ENCODE data around the gene CCND2. TPM values are rescaled to one million over a fixed set of nuclear protein-coding genes. Genes with fewer than 3 reads are reported as not detected.

The CCND2 gene
- total RNA-seq, 1 experiment from 2014 or later: not detected

GRCh38 chr12:4270831-4271716 lies 2.5 kb upstream of the CCND2 start:
- CTCF ChIA-PET: no interaction called here
- intact Hi-C loops (cut with micrococcal nuclease): no loop called here
- Histone ChIP-seq H3K4me3 (ENCODE audit: low read length) (no peak overlapping the region), H3K36me3 (ENCODE audit: low read depth, low read length) (no peaks in the 10 kb centered on the region), H3K27ac (ENCODE audit: low read length) (no peak overlapping the region), H3F3A (ENCODE audit: low read length, unreplicated experiment) (no peaks in the 10 kb centered on the region), H3K27me3 (ENCODE audit: low read length) (peaks cover 87% of the 10 kb centered on the region), H3K9ac (ENCODE audit: low read length) (no peak overlapping the region), H4K20me1 (ENCODE audit: low read length) (no peaks in the 10 kb centered on the region), H3K9me2 (replicated peaks; ENCODE audit: low read length) (no peaks in the 10 kb centered on the region), H3K9me3 (ENCODE audit: low read length) (no peaks in the 10 kb centered on the region), H2AFZ (ENCODE audit: low read length) (no peak overlapping the region), H3K79me2 (ENCODE audit: low read length) (no peaks in the 10 kb centered on the region), H3K4me2 (ENCODE audit: low read length) (no peak overlapping the region), H3K4me1 (ENCODE audit: insufficient read depth, low read length) (no peaks in the 10 kb centered on the region)
- DNase-seq: no peak
- no peak for ATAC-seq
- BruUV-seq (replicated peaks): no TSS peak
- TF ChIP-seq EZH2 (IDR thresholded peaks at IDR 0.05; ENCODE audit: low read length, unreplicated experiment): peak; percentile 87
- peak; percentile 52; the same call in 1 of the 2 replicates for TF ChIP-seq EZH2phosphoT487 (IDR thresholded peaks at IDR 0.05; ENCODE audit: borderline replicate concordance, low read length)
- TF ChIP-seq CTCF (conservative IDR thresholded peaks at IDR 0.05; ENCODE audit: low read depth, low read length): no peak
- POLR2A ChIA-PET (ENCODE audit: unreplicated experiment): no interaction called here

GRCh38 chr12:4271717-4272423 lies 1.7 kb upstream of the CCND2 start:
- Histone ChIP-seq H3K9me3 (ENCODE audit: low read length) (no peaks in the 10 kb centered on the region), H3K4me2 (ENCODE audit: low read length) (no peak overlapping the region), H3K9me2 (replicated peaks; ENCODE audit: low read length) (no peaks in the 10 kb centered on the region), H3F3A (ENCODE audit: low read length, unreplicated experiment) (no peaks in the 10 kb centered on the region), H3K4me3 (ENCODE audit: low read length) (no peak overlapping the region), H4K20me1 (ENCODE audit: low read length) (no peaks in the 10 kb centered on the region), H3K4me1 (ENCODE audit: insufficient read depth, low read length) (no peaks in the 10 kb centered on the region), H3K27me3 (ENCODE audit: low read length) (peaks cover 87% of the 10 kb centered on the region), H3K79me2 (ENCODE audit: low read length) (no peaks in the 10 kb centered on the region), H3K27ac (ENCODE audit: low read length) (no peak overlapping the region), H3K9ac (ENCODE audit: low read length) (no peak overlapping the region), H2AFZ (ENCODE audit: low read length) (no peak overlapping the region), H3K36me3 (ENCODE audit: low read depth, low read length) (no peaks in the 10 kb centered on the region)
- no TSS peak for BruUV-seq (replicated peaks)
- ATAC-seq (no peak), DNase-seq (no peak)
- TF ChIP-seq CTCF (conservative IDR thresholded peaks at IDR 0.05; ENCODE audit: low read depth, low read length) (no peak), EZH2phosphoT487 (IDR thresholded peaks at IDR 0.05; ENCODE audit: borderline replicate concordance, low read length) (0 out of 2 replicates have a peak, but pooled peaks have one; percentile 5), EZH2 (IDR thresholded peaks at IDR 0.05; ENCODE audit: low read length, unreplicated experiment) (no peak)
- ChIA-PET POLR2A (ENCODE audit: unreplicated experiment) (no interaction called here), CTCF (no interaction called here)
- intact Hi-C loops (cut with micrococcal nuclease): no loop called here
